Measurements from ENCODE around the gene LAMC3. TPM values are rescaled to one million over a fixed set of nuclear protein-coding genes. Genes with fewer than 3 reads are reported as not detected.

LAMC3 gene
- total RNA-seq, 2 donors from 2014 or later, result 16.7 to 41.2 TPM

- no peaks in the 10 kb centered on the region for H3K4me1 ChIP-seq (ENCODE audit: control insufficient read depth, insufficient read depth, low read length)
- H3K4me3 Mint-ChIP-seq, result no peak overlapping the region
- no peak overlapping the region for H3K9ac ChIP-seq (ENCODE audit: extremely low read depth, low read length, poor library complexity, severe bottlenecking)
- peak overlapping the region; percentile 72 for H3K27ac Mint-ChIP-seq
- H3K4me3 ChIP-seq (ENCODE audit: low read length), result no peak overlapping the region
- H3K27me3 Mint-ChIP-seq (ENCODE audit: insufficient read depth), result no peaks in the 10 kb centered on the region
- TF ChIP-seq, protein P1, sequence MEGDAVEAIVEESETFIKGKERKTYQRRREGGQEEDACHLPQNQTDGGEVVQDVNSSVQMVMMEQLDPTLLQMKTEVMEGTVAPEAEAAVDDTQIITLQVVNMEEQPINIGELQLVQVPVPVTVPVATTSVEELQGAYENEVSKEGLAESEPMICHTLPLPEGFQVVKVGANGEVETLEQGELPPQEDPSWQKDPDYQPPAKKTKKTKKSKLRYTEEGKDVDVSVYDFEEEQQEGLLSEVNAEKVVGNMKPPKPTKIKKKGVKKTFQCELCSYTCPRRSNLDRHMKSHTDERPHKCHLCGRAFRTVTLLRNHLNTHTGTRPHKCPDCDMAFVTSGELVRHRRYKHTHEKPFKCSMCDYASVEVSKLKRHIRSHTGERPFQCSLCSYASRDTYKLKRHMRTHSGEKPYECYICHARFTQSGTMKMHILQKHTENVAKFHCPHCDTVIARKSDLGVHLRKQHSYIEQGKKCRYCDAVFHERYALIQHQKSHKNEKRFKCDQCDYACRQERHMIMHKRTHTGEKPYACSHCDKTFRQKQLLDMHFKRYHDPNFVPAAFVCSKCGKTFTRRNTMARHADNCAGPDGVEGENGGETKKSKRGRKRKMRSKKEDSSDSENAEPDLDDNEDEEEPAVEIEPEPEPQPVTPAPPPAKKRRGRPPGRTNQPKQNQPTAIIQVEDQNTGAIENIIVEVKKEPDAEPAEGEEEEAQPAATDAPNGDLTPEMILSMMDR (conservative IDR thresholded peaks at IDR 0.05), result peak; percentile 75
- H3K4me1 Mint-ChIP-seq, result peaks cover 12% of the 10 kb centered on the region
- peak; percentile 79 for DNase-seq
- H3K36me3 ChIP-seq (ENCODE audit: control insufficient read depth, insufficient read depth, low read length), result no peaks in the 10 kb centered on the region
- 90% methylated on average over 6 of the region's 6 CpGs for WGBS, 2 experiments (ENCODE audit: insufficient coverage in 1 of 2, insufficient read length in 1 of 2)
- H3K9me3 ChIP-seq (ENCODE audit: control insufficient read depth, low read length), result no peaks in the 10 kb centered on the region
- H3K27me3 ChIP-seq (ENCODE audit: control insufficient read depth, insufficient read depth, low read length, poor library complexity, severe bottlenecking), result no peaks in the 10 kb centered on the region
- H3K9me3 Mint-ChIP-seq, result no peaks in the 10 kb centered on the region
- no peak overlapping the region for H3K27ac ChIP-seq (ENCODE audit: low read depth, low read length)
- H3K36me3 Mint-ChIP-seq (ENCODE audit: low read depth), result peaks cover 2% of the 10 kb centered on the region
Observed at GRCh38 chr9:131018621-131019020, 9.6 kb downstream of the LAMC3 start.

- DNase-seq, result no peak
- Mint-ChIP-seq H3K9me3 (no peaks in the 10 kb centered on the region), H3K27ac (peak overlapping the region; percentile 35), H3K27me3 (ENCODE audit: insufficient read depth) (no peaks in the 10 kb centered on the region), H3K36me3 (ENCODE audit: low read depth) (peaks cover 2% of the 10 kb centered on the region), H3K4me1 (peaks cover 12% of the 10 kb centered on the region), H3K4me3 (no peak overlapping the region)
- H3K9ac ChIP-seq (ENCODE audit: extremely low read depth, low read length, poor library complexity, severe bottlenecking), result no peak overlapping the region
- 86 to 93% methylated on average over 13 to 15 of the region's 15 CpGs for WGBS, 2 experiments (ENCODE audit: insufficient coverage in 1 of 2, insufficient read length in 1 of 2)
- no peak overlapping the region for H3K4me3 ChIP-seq (ENCODE audit: low read length)
- H3K4me1 ChIP-seq (ENCODE audit: control insufficient read depth, insufficient read depth, low read length), result no peaks in the 10 kb centered on the region
- no peaks in the 10 kb centered on the region for H3K9me3 ChIP-seq (ENCODE audit: control insufficient read depth, low read length)
- H3K27me3 ChIP-seq (ENCODE audit: control insufficient read depth, insufficient read depth, low read length, poor library complexity, severe bottlenecking), result no peaks in the 10 kb centered on the region
- no peak overlapping the region for H3K27ac ChIP-seq (ENCODE audit: low read depth, low read length)
- TF ChIP-seq, protein P1 (conservative IDR thresholded peaks at IDR 0.05), result no peak
- H3K36me3 ChIP-seq (ENCODE audit: control insufficient read depth, insufficient read depth, low read length), result no peaks in the 10 kb centered on the region
Observed at GRCh38 chr9:131019388-131020239, 10.6 kb downstream of the LAMC3 start.

GRCh38 chr9:131020388-131020787, 11.4 kb downstream of the LAMC3 start:
- Histone ChIP-seq H3K9ac (ENCODE audit: extremely low read depth, low read length, poor library complexity, severe bottlenecking) (no peak overlapping the region), H3K36me3 (ENCODE audit: control insufficient read depth, insufficient read depth, low read length) (no peaks in the 10 kb centered on the region), H3K27me3 (ENCODE audit: control insufficient read depth, insufficient read depth, low read length, poor library complexity, severe bottlenecking) (no peaks in the 10 kb centered on the region), H3K4me3 (ENCODE audit: low read length) (no peak overlapping the region), H3K4me1 (ENCODE audit: control insufficient read depth, insufficient read depth, low read length) (no peaks in the 10 kb centered on the region), H3K27ac (ENCODE audit: low read depth, low read length) (no peak overlapping the region), H3K9me3 (ENCODE audit: control insufficient read depth, low read length) (no peaks in the 10 kb centered on the region)
- H3K27ac Mint-ChIP-seq, result no peak overlapping the region
- TF ChIP-seq, protein P1 (conservative IDR thresholded peaks at IDR 0.05), result no peak
- H3K27me3 Mint-ChIP-seq (ENCODE audit: insufficient read depth), result no peaks in the 10 kb centered on the region
- H3K4me1 Mint-ChIP-seq, result peaks cover 14% of the 10 kb centered on the region
- WGBS, 2 experiments (ENCODE audit: insufficient coverage in 1 of 2, insufficient read length in 1 of 2), result 57 to 91% methylated on average over 2 of the region's 2 CpGs
- H3K36me3 Mint-ChIP-seq (ENCODE audit: low read depth), result peaks cover 2% of the 10 kb centered on the region
- no peak overlapping the region for H3K4me3 Mint-ChIP-seq
- no peak for DNase-seq
- no peaks in the 10 kb centered on the region for H3K9me3 Mint-ChIP-seq

Measured in endodermal cell (in vitro differentiated cells).